ENCODE data around the gene CLMN. TPM values are rescaled to one million over a fixed set of nuclear protein-coding genes. Genes with fewer than 3 reads are reported as not detected.
"Not testable (repeated sequence)": the region's sequence is repeated elsewhere in the genome, so short reads cannot be mapped to it uniquely, and the experiment has no call there.

CLMN gene
- total RNA-seq, 1 donor from 2014 or later, result 0.78 TPM

DNA sequence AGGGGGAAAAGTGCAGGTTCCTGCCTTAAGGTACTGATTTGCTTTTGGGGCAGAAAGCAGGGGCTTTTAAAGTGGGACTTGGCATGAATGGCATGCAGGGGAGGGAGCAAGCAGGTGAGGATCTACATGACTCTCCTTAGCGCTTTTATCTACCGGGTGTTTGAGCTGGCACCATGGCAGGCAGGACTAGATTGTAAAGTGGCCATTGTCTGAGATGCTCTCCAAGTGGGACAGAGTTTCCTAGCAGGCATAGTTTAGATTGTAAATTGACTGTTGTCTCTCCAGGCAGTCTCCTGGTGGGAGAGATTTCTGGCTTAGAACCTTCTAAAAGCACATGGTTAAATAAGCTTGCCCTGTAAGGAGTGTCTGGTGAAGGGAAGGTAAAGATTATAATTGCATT is 157.1 kb downstream of the CLMN start:
- DNase-seq, result no peak

DNA sequence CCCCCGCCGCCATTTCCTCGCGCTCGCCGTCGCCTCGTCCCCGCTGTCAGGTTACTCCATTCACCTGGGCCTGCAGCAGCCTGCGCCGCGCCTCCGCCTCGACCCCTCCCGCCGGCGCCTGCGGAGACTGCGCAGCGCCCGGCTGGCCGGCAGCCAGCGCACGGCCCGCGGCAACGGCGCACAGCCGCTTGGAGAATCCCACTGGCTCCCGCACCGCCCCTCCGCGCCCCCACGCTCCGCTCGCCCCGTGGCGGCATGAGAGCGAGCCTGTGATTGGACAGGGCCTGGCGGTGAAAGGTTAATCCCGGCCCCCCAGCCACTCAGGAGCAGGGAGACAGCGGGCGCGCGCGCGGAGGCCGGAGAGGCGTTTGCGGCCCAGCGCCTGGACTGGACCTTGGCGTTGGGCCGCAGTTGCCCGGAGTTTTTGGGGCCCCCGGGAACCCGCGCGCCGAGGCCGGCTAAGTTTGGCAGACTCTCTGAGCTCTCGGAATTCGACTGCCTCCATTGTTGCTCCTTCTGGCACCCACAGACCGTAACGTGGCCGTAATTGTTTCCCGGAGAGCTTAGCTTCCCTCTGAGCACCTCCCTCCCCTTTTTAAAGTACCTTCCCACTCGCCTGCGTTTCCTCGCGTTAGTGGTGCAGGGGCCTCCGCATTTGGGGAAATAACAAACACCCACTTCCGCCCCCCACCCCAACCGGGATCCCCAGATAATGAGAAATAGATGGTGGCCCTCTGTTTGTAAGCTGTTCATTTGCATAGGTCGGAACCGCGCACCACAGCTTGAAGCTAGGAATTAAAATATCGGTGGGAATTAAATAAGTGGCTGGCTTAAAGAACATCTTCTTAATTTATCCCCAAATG is 162.2 kb downstream of the CLMN start, which contains the start of gene DICER1:
DICER1 (minus strand) TSS at position 203 of the 863 bp plus-strand sequence. CDS start 24,071 bp downstream, outside the sequence.
- peak; percentile 97 for DNase-seq

DNA sequence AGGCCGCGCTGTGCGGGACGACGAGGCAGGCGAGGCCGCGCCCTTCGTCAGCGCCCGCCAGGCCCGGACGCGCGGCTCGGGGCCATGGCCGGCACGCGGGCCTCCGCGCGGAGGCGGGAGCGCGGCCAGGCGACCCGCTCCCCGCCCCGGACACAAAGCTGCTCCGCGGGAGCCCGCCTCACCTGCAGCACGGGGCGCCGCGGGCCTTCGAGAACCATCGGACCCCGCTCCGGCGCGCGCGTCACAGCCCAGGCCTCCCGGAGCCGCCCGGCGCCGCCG is 162.7 kb downstream of the CLMN start:
- no peak for DNase-seq

DNA sequence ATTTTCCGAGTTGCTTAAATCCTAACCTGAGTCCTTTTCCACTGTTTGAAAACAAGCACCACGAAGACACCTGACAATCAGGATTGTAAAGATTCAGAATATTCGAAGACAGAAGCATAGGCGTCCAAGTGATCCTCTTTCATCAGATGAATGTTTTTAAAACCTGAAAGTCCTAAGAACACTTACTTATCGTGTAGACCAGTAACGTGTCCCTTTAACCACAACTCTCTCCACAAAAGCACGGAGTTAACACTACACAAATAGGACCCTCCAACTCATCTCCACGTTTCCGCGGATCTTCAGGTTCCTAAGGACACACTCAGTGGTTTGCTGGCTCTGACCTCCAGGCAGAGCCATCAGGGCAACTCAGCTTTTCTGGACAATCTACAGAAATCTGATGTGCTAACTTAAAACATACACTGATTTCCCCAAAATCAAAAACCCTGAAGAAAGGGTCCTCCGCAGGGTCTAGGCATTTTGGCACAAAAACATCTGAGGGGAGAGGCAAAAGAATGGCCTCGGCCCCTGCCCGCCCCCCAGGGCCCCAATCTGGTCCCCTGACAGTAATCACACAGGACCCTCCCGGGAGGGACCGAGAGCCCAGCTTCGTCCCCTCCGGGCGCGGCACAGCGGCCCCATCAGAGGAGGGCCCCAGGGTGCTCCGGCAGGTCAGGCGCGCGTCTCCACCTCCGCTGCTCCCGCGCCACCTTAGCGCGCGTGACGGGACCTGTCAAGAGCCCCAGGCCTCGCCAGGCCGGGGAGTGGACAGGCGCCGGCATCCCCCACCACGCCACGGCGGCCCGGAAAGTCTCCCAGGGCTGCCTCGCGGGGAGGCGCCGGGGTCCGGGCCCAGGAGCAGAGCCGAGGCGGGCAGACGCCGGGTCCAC is 163.3 kb downstream of the CLMN start:
- peak; percentile 35 for DNase-seq

DNA sequence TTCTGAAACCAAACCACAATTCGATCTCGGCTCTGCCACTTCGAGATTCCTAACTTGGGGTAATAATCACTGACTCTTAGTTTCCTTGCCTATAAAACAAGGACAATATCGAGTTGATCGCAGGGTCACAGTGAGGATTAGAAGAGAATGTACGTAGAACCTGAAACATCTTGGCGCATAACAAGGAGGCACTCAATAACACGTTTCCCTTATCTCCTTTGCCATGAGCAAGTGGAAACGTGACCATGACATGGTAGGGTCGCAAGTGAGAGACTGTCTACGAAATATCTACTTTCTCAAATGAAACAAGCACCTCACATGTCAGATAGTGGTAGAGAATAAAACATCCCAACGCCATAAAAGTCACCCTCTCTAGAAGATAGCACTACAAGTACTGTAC is 164.7 kb downstream of the CLMN start:
- DNase-seq, result no peak

DNA sequence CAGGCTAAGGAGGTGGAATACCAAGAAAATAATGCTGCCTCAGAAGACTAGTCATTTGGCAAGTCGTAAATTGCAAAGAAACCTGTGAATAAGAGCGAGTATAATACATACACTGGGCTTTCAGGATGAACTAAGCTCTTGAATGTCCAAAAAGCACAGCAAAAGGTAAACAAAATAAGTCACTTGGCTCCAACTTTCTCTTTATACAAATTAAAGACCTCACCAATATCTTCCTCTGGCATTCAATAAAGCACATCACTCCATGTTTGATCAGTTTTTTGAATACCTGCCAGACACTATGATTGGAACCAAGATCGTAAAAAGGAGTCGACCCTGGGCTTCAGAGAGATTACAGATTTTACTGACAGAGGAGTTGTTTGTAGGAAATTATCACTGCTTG is 165.8 kb downstream of the CLMN start:
- no peak for DNase-seq

DNA sequence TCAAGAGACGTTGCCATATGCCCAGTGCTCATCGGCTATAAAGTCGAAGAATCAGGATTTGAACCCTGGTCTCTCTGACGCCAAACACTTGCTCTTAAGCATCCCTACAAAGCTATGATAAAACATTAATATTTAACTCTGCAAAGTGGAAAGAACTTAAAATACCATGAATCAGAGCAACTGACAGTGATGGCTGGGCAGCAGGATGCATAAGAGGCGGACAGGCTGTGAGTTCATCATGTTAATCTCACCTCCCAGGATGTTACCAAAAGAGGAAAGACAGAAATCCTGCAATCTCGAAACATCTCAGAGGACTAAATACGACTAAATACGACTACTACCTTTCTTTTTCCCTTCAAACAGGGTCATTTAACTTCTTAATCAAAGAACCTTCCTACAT is 168.1 kb downstream of the CLMN start:
- DNase-seq, result no peak

DNA sequence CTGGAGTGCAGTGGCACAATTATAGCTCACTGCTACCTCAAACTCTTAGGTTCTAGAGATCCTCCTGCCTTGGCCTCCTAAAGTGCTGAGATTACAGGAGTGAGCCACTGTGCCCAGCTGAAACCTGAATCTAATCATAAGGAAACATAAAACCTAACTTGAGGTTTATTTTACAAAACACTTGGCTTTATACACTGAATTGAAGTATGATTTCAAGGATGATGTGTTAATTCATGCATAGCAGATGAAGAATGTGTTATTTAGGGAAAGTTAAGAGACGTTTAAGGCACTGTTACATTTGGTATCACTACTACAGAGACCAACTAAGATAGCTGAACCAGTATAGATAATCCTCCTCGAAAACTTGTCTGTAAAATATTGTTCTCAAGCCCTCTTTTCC is 168.8 kb downstream of the CLMN start:
- DNase-seq, result no peak

DNA sequence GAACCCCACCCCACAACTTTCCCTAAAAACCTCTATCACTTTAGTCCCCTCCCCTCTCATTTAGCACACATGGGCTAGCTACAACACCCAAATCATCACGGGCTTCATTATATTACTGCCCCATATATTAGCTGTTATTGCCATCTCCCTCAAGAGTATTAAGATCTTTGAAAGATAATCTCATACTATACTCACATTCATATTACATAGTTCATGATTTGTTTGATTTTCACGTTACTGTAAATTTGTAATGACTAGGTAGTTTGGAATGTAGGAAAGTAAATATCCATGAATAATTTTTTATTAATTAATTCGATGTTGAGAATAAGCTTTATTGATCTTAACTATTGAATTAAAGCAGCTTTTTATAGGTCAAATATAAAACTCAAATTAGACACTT is 170.3 kb downstream of the CLMN start:
- no peak for DNase-seq

DNA sequence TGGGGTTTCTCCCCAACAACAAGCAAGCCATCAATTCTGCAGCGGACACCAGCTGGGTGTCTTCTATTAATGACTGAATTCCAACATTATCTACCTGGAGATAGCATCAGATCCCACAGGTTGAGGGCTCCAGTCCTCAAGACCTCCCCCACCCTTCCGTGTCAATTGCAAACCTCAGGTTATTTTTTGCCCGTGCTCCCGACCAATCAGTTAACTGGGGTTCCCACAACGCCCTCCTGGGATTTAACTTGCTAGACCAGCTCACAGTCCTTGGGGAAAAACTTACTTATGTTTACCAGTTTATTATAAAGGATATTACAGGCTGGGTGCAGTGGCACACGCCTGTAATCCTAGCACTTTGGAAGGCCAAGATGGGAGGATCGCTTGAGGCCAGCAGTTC is 172.1 kb downstream of the CLMN start:
- no peak for DNase-seq

DNA sequence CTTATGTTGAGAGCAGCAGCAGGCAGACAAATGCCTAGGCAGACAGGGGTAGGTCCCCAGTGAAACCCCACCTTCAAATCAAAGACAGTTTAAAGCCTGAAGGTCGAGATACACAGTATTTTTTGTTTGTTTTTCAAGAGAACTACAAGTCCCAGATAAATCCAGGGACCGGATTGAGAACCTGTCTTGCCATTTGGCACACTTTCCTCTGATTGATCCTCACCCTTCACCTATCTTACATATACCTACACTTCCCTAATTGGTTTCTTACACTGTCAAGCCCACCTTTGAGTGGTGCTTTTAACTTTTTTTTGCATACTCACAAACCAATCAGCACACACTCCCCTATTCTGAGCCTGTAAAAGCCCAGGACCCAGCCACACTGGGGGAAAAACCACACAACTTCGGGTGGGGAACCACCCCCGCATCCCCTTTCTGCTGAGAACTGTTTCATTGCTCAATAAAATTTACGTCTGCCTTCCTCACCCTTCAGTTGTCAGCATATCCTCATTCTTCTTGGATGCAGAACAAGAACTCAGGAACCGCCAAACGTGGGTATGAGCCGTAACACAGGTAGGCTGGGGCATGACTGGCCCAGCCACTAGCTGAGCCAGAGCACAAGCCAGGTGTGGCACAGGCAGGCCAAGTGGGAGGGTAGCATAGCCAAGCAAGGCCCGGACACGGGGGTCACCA is 173.5 kb downstream of the CLMN start:
- no peak for DNase-seq

DNA sequence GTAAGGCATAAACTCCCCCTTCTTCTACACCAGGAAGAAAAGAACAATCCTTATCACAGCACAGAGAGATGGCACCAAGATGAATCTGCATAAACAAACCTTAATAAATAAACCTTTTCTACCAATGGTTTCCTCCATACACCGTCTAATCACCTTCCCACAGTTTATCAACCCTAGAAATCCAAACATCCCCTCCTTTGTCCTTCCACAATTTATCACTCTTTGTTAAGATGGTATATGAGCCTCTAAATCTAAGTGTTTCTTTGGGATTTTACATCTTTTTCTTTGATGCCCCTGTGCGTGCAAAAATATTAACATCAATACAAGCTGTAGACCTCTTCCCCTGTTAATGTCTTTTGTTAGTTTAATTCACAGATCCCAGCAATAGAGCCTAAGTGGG is 174.9 kb downstream of the CLMN start:
- no peak for DNase-seq

DNA sequence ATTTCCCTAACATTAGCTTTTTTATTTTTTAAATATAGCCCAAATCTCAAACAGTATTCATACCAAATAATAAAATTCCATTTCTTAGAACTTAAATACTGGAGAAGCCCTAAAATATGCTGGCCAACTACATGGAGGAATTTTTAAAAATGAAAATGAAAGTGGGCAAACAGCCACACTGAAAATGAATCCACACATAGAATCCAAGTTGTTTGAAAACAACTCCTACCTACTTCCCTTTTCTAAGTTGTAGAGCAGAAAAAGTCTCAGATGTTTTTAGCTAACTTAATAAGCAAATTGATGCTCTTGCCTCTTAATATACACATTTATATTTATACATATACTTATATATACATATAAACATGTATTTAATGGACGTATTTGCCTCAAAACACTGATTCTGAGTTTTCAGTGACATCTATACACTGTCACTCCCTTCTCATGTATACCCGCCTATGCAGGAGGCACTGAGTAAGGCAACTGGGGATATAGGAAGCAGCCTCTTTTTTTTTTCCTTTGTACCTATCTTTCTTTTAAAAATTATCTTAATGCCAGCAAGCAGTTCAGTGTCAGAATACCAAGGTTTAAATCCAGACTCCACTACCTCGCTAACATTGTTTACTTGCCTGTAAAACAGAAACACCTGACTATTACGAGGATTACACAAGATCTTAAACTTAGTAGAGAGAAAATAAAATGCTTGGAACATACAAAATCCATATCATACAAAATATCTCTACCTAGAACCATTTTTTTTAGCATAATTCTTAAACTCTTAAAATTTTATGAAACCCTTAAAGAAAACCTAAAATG is 175.7 kb downstream of the CLMN start:
- no peak for DNase-seq

DNA sequence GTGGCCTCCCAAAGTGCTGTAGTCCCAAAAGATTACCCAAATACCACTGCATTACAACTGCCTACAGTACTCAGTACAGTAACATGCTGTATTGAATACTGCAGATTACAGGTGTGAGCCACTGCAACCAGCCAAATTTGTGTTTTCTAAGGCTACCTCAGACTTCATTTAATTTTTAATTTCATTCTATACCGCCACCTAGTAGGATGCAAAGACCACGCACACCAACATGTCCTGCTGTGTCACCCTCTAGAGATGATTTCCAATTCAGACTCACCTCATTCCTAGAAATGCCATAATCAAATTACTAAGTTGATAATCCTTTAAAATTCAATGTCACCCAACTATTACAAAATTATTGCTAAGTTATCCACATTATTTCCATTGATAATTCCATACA is 177.5 kb downstream of the CLMN start:
- DNase-seq, result no peak

DNA sequence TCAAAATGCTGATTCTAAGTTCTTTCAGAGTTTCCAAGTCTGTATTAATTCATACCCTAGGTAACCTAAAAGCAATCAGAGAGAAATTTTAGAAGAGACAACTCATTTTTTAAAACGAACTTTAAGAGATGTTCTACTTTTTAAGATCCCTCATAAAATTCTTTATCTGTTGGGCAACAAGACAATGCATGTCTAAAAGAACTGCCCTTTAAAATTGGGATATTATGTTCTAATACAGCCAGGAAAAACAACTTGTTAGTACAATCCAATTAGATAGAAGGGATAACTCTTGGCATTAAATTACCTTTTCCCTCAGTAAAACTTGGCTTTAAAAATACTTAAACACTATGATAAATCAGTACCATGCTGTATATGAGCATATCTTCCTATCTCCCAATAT is 178.0 kb downstream of the CLMN start:
- DNase-seq, result no peak

DNA sequence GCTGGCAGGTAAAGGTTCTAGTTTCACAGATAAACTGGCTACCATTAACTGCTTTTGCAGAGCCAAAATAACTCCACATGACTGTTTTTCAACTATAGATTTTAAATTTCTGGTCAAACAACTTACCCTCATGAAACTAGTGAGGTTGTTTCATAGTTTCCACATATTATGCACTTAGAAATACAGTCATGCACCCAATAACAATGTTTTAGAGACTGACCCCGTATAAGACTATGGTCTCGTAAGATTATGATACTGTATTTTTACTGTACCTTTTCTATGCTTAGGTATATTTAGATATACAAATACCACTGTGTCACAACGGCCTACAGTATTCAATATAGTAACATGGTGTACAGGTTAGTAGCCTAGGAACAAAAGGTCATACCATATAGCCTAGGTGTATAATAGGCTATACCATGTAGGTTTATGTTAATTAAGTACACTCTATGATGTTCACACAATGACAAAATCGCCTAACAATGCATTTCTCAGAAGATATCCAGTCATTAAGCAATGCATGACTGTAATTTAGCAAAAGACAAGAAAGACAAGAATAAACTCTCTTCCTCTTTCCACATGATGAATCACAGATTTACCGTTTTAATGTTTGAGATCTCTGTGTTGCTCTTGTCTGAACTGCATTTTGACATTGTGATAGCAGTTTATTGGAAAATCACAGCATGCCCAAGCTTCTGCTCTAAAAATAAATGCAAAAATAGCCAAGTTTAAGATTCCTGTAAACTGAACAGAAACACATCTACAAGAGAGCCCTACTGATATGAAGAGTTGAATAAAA is 179.4 kb downstream of the CLMN start:
- no peak for DNase-seq

DNA sequence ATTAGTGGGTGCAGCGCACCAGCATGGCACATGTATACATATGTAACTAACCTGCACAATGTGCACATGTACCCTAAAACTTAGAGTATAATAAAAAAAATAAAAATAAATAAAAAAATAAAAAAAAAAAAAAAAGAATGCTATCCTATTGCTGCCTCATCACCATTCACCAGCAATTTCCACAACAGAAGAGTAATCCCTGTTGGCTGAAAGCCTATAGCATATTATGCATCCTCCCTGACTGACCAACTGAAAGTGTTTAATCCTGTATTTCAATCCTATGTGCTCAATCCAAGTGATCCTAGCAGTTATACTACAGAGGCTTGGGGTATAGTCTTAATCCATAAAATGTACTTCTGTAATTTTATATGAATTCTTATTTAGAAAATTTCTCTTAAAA is 180.8 kb downstream of the CLMN start:
- DNase-seq, result no peak

DNA sequence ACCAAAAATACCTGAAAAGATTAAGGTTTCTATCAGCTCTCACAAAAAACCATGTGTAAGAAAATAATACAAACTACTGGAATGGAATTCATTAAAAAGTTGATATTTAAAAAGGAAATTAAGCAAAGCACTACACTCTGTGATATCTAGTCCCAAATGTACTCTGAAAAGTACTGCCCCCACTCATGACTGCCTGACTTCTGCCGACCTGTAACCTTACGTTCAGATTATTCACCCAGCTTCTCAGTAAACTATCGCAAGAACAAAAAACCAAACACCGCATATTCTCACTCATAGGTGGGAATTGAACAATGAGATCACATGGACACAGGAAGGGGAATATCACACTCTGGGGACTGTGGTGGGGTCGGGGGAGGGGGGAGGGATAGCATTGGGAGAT is 181.3 kb downstream of the CLMN start:
- DNase-seq, result not testable (repeated sequence)

DNA sequence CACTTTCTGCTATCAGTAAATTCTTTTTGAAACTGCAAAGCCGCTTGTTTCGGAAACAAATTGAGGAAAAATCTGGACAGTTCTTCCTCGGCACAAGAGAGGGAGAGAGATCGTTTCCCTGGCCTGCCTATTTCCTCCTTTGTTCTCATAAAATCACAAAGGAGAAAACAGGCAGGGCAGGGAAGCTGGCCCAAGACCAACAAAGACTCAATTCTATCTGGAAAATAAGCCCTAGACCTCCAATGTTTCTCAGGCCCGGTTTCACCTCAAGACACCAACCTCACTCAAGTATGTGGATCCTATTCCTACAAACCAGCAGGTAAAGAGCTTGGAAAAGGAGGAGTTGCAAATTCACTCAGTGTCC is 181.9 kb downstream of the CLMN start:
- no peak for DNase-seq

DNA sequence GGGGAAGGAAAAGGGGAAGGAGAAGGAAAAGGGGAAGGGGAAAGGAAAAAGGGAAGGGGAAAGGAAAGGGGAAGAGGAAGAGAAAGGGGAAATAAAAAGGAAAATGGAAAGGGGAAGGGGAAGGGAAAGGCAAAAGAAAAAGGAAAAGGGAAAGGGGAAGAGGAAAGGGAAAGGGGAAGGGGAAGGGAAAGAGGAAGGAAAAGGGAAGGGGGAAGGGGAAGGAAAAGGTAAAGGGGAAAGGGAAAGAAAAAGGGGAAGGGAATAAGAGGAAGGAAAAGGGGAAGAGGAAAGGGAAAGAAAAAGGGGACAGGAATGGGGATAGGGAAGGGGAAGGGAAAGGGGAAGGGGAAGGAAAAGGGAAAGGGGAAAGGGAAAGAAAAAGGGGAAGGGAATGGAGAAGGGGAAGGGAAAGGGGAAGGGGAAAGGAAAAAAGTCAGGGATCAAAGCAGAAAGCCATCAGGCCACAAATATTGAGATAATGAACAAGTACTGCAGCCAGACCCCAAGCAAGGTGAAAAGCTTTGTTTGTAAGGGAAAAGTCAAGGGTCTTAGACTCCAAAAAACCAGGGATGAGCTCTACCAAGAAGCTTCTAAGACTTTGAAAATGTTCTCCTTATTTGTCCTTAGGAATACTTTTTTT is 182.4 kb downstream of the CLMN start:
- no peak for DNase-seq

DNA sequence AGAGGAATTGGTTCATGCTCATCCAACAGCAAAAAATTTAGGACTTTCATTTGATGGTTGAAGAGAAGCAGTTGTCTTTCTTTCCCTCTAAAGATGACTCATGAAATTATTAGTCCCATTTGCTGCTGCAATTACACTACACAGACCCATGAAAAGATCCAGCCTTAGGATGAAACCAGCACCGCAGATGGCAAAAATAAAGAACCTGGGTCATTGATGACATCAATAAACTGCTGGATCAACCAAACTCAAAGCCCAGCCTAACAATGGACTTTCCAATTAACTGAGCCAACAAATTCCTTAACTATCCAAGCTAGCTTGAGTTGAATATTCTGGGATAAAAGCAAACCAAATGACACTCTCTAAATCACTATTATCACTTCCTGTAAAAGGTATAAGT is 183.1 kb downstream of the CLMN start:
- no peak for DNase-seq

Data from occipital lobe (tissue), 2 donors.